ENCODE measurements around the gene EXOSC2.

DNA sequence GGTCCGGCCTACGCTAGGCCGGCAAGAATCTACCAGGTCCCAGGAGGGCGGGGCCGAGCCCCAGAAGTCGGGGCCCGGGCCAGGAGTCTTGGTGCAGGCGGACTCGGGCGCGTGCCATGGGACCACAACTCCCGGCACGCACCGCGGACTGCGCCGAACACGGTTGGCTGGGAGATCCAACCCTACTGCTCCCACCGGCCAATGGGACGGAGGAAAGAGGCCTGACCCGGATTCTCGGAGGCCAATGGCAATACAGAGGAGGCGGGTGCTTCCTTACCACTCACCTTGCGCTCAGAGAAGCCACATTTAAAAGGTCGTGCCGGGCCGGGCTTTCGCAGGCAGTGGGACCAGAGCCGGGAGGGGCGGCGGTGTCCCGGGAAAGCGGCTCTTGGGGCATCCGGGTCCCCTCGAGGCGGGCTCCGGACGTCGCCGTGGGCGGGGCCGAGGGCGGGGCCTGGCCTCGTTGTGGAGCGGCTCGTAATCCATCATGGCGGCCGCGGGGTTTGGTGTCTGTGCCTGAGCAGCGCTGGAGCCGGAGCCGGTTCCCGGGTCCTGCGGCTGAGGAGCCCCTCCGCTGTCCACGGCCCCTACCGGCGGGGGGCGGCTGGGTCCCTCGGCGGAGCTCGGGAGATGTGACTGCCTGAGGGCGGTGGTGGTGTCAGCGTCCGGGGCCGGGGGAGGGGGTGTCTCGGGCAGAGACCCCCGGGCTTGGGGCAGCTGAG lies 19.1 kb downstream of the EXOSC2 start:
- TF ChIP-seq, protein P1, sequence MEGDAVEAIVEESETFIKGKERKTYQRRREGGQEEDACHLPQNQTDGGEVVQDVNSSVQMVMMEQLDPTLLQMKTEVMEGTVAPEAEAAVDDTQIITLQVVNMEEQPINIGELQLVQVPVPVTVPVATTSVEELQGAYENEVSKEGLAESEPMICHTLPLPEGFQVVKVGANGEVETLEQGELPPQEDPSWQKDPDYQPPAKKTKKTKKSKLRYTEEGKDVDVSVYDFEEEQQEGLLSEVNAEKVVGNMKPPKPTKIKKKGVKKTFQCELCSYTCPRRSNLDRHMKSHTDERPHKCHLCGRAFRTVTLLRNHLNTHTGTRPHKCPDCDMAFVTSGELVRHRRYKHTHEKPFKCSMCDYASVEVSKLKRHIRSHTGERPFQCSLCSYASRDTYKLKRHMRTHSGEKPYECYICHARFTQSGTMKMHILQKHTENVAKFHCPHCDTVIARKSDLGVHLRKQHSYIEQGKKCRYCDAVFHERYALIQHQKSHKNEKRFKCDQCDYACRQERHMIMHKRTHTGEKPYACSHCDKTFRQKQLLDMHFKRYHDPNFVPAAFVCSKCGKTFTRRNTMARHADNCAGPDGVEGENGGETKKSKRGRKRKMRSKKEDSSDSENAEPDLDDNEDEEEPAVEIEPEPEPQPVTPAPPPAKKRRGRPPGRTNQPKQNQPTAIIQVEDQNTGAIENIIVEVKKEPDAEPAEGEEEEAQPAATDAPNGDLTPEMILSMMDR (IDR thresholded peaks at IDR 0.05; ENCODE audit: low read length): no peak
- no peak for TF ChIP-seq EZH2phosphoT487 (IDR thresholded peaks at IDR 0.05; ENCODE audit: low read length)

Measured in MM.1S (cell line).